Muscle layer of colon (tissue), 2 donors: Measurements from ENCODE around the gene ARHGEF1.

Source experiments
- H3K27ac ChIP-seq: one replicate; pipeline ENCODE4 v1.7.0; 2013; ENCODE audit warnings: low read depth, mild to moderate bottlenecking, low read length, moderate library complexity
- H3K27me3 ChIP-seq, 2 donors: one replicate each; pipeline ENCODE4 v1.7.0; 2013; ENCODE audit warnings: low read length in 2 of 2, mild to moderate bottlenecking in 2 of 2; ENCODE audit not compliant: insufficient read depth in 2 of 2, control insufficient read depth in 1 of 2
- H3K36me3 ChIP-seq: one replicate; pipeline ENCODE4 v1.7.0; 2013; ENCODE audit warnings: mild to moderate bottlenecking, low read length; ENCODE audit not compliant: insufficient read depth
- H3K4me1 ChIP-seq: one replicate; pipeline ENCODE4 v1.7.0; 2013; ENCODE audit warnings: mild to moderate bottlenecking, low read length; ENCODE audit not compliant: insufficient read depth
- H3K4me3 ChIP-seq, 2 donors: one replicate each; pipeline ENCODE4 v1.7.0; 2013; ENCODE audit warnings: low read length in 2 of 2, low read depth in 1 of 2, mild to moderate bottlenecking in 1 of 2, moderate library complexity in 1 of 2
- H3K9ac ChIP-seq: one replicate; pipeline ENCODE4 v1.7.0; 2013; ENCODE audit warnings: low read length
- H3K9me3 ChIP-seq: one replicate; pipeline ENCODE4 v1.7.0; 2013; ENCODE audit warnings: mild to moderate bottlenecking, low read length
- donor health status: abdominal sarcoma.
- donor health status: Adenocarcinoma of cecum.

The ARHGEF1 gene

GRCh38 chr19:41882568-41883462 lies at the start of gene ARHGEF1:
TSS of gene ARHGEF1 (plus strand) at chr19:41883184. CDS start at chr19:41888083, 4,899 bp downstream.
- Histone ChIP-seq H3K4me1 (peaks cover 13% of the 10 kb centered on the region), H3K9me3 (no peaks in the 10 kb centered on the region), H3K27me3 (no peaks in the 10 kb centered on the region)

GRCh38 chr19:41837981-41838708 lies 44.8 kb upstream of the ARHGEF1 start:
- Histone ChIP-seq H3K4me1 (no peaks in the 10 kb centered on the region), H3K27me3 (peaks cover 4 to 10% of the 10 kb centered on the region in 2 donors)

More at GRCh38 chr19:41882568-41883462, at the start of gene ARHGEF1:
- H3K9ac ChIP-seq, result peak within 1 kb of the TSS; percentile 47
- peak within 1 kb of the TSS; percentile 78 for H3K27ac ChIP-seq
- no peaks in the 10 kb centered on the region for H3K36me3 ChIP-seq
- peak within 1 kb of the TSS; percentile 86 to 99 for H3K4me3 ChIP-seq

GRCh38 chr19:41839211-41839610 lies 43.8 kb upstream of the ARHGEF1 start:
- Histone ChIP-seq H3K9me3 (no peaks in the 10 kb centered on the region), H3K4me3 (no peak overlapping the region), H3K9ac (no peak overlapping the region), H3K27ac (no peak overlapping the region), H3K36me3 (no peaks in the 10 kb centered on the region), H3K4me1 (no peaks in the 10 kb centered on the region), H3K27me3 (peaks cover 4 to 10% of the 10 kb centered on the region in 2 donors)

More at GRCh38 chr19:41837981-41838708, 44.8 kb upstream of the ARHGEF1 start:
- Histone ChIP-seq H3K9ac (no peak overlapping the region), H3K4me3 (no peak overlapping the region), H3K36me3 (no peaks in the 10 kb centered on the region), H3K27ac (no peak overlapping the region), H3K9me3 (no peaks in the 10 kb centered on the region)

GRCh38 chr19:41843371-41843770 lies 39.6 kb upstream of the ARHGEF1 start:
- peaks cover 0 to under 1% of the 10 kb centered on the region in 2 donors for H3K27me3 ChIP-seq
- no peaks in the 10 kb centered on the region for H3K4me1 ChIP-seq
- H3K9ac ChIP-seq, result no peak overlapping the region
- H3K27ac ChIP-seq, result no peak overlapping the region
- no peaks in the 10 kb centered on the region for H3K36me3 ChIP-seq
- H3K9me3 ChIP-seq, result no peaks in the 10 kb centered on the region
- H3K4me3 ChIP-seq, result no peak overlapping the region

- H3K27ac ChIP-seq, result no peak within 1 kb of the TSS
- H3K4me1 ChIP-seq, result no peaks in the 10 kb centered on the region
- no peak within 1 kb of the TSS for H3K9ac ChIP-seq
- no peak within 1 kb of the TSS for H3K4me3 ChIP-seq
- no peaks in the 10 kb centered on the region for H3K27me3 ChIP-seq
- no peaks in the 10 kb centered on the region for H3K36me3 ChIP-seq
- H3K9me3 ChIP-seq, result no peaks in the 10 kb centered on the region
Observed at GRCh38 chr19:41844601-41845000, 38.4 kb upstream of the ARHGEF1 start, which contains the start of gene LYPD4. TSS of gene LYPD4 (minus strand) at chr19:41844683. CDS start at chr19:41839285, 5,398 bp downstream.

GRCh38 chr19:41845001-41845050 lies 38.2 kb upstream of the ARHGEF1 start, which contains the start of gene DMRTC2:
TSS of gene DMRTC2 (plus strand) at chr19:41845042. CDS start at chr19:41847429, 2,387 bp downstream.
- Histone ChIP-seq H3K4me3 (no peak within 1 kb of the TSS), H3K36me3 (no peaks in the 10 kb centered on the region), H3K9me3 (no peaks in the 10 kb centered on the region), H3K27ac (no peak within 1 kb of the TSS), H3K9ac (no peak within 1 kb of the TSS), H3K4me1 (no peaks in the 10 kb centered on the region), H3K27me3 (no peaks in the 10 kb centered on the region)

- Histone ChIP-seq H3K4me3 (no peak overlapping the region), H3K4me1 (no peaks in the 10 kb centered on the region), H3K27me3 (no peaks in the 10 kb centered on the region), H3K27ac (no peak overlapping the region), H3K9me3 (no peaks in the 10 kb centered on the region), H3K36me3 (no peaks in the 10 kb centered on the region), H3K9ac (no peak overlapping the region)
Observed at GRCh38 chr19:41845051-41845590, 37.9 kb upstream of the ARHGEF1 start.

- Histone ChIP-seq H3K9me3 (no peaks in the 10 kb centered on the region), H3K4me1 (no peaks in the 10 kb centered on the region), H3K27me3 (peaks cover 0 to 5% of the 10 kb centered on the region in 2 donors), H3K27ac (no peak overlapping the region), H3K4me3 (no peak overlapping the region), H3K9ac (no peak overlapping the region), H3K36me3 (no peaks in the 10 kb centered on the region)
Observed at GRCh38 chr19:41847351-41848105, 35.5 kb upstream of the ARHGEF1 start.

GRCh38 chr19:41848666-41849065 lies 34.3 kb upstream of the ARHGEF1 start:
- Histone ChIP-seq H3K4me3 (no peak overlapping the region), H3K36me3 (no peaks in the 10 kb centered on the region), H3K9ac (no peak overlapping the region), H3K4me1 (no peaks in the 10 kb centered on the region), H3K27me3 (peaks cover 0 to 5% of the 10 kb centered on the region in 2 donors), H3K27ac (no peak overlapping the region), H3K9me3 (no peaks in the 10 kb centered on the region)

GRCh38 chr19:41849067-41849466 lies 33.9 kb upstream of the ARHGEF1 start:
- Histone ChIP-seq H3K9ac (no peak overlapping the region), H3K27ac (no peak overlapping the region), H3K4me1 (no peaks in the 10 kb centered on the region), H3K9me3 (no peaks in the 10 kb centered on the region), H3K4me3 (no peak overlapping the region), H3K27me3 (peaks cover 0 to 5% of the 10 kb centered on the region in 2 donors), H3K36me3 (no peaks in the 10 kb centered on the region)

- Histone ChIP-seq H3K4me3 (no peak overlapping the region), H3K4me1 (no peaks in the 10 kb centered on the region)
Observed at GRCh38 chr19:41850381-41850780, 32.6 kb upstream of the ARHGEF1 start.

More at GRCh38 chr19:41850381-41850780, 32.6 kb upstream of the ARHGEF1 start:
- no peak overlapping the region for H3K27ac ChIP-seq
- H3K27me3 ChIP-seq, result peaks cover 0 to 5% of the 10 kb centered on the region in 2 donors
- no peaks in the 10 kb centered on the region for H3K9me3 ChIP-seq
- no peaks in the 10 kb centered on the region for H3K36me3 ChIP-seq
- no peak overlapping the region for H3K9ac ChIP-seq
